K562 (cell line): ENCODE measurements around the gene PLA2G2C. TPM values are rescaled to one million over a fixed set of nuclear protein-coding genes. Genes with fewer than 3 reads are reported as not detected.

ENCODE experiments used
- ATAC-seq: fragments of 200-7000 bp; cut with Tn5 transposase; 3 replicates; pipeline ENCODE4 v1.9.1; 2020; ENCODE audit warnings: moderate library complexity
- BruUV-seq: library from RNA; stranded (reverse); fragments of 400-500 nt; replicated peaks from 2 replicates; lab custom pipeline; 2021; lab: Mats Ljungman, UMichigan
- CTCF ChIA-PET: fragments of 300-600 bp; formaldehyde crosslinking; extraction: SDS; loops from one replicate; lab custom pipeline; 2021; ENCODE audit warnings: low intra/inter-chr PET ratio; lab: Yijun Ruan, JAX
- POLR2A ChIA-PET: fragments of 300-600, 350-650 bp; sonication (Branson Sonifier 250); formaldehyde crosslinking; extraction: SDS; loops from one replicate; lab custom pipeline; 2021; ENCODE audit warnings: antibody characterized with exemption, inconsistent platforms; lab: Yijun Ruan, JAX
- DNase-seq, 4 experiments: peaks; one replicate each; pipeline versions ENCODE4 v3.0.0 to v3.0.0-alpha.2; 2011 to 2018; ENCODE audit warnings: low spot score in 3 of 4, mixed read lengths in 3 of 4; ENCODE audit errors: extremely low read depth in 1 of 4
- FAIRE-seq: peaks from 2 replicates; lab custom pipeline; 2011; peaks lifted over from hg19 to GRCh38; lab: Jason Lieb, UNC
- H2AFZ ChIP-seq: 2 replicates; pipeline ENCODE4 v1.6.0; 2011; ENCODE audit warnings: low read depth, low read length, control low read depth, inconsistent platforms
- H3K27ac ChIP-seq: fragments of 200-600 bp; 3 replicates; pipeline ENCODE4 v1.8.0; 2011; ENCODE audit warnings: low read depth, mild to moderate bottlenecking, control low read depth, inconsistent platforms, low read length, moderate library complexity, mixed read lengths; ENCODE audit errors: extremely low read depth
- H3K27me3 ChIP-seq, 2 experiments: fragments of 300-600 bp in 1 of 2; 2 replicates in 1 of 2; 3 replicates in 1 of 2; pipeline versions ENCODE4 v1.6.0 to v1.8.0; 2011; ENCODE audit warnings: inconsistent platforms in 2 of 2, low read length in 2 of 2, mild to moderate bottlenecking in 1 of 2, mixed read lengths in 1 of 2, moderate library complexity in 1 of 2; ENCODE audit not compliant: control insufficient read depth in 2 of 2, insufficient read depth in 2 of 2
- H3K36me3 ChIP-seq: fragments of 300-600 bp; 3 replicates; pipeline ENCODE4 v1.8.0; 2011; ENCODE audit warnings: mild to moderate bottlenecking, low read length, inconsistent platforms; ENCODE audit not compliant: control insufficient read depth, insufficient read depth
- H3K4me1 ChIP-seq, 2 experiments: fragments of 200-600 bp in 1 of 2; replicated peaks in 1 of 2; 2 replicates in 1 of 2; 3 replicates in 1 of 2; pipeline versions ENCODE4 v1.5.1 to v1.8.0; 2011; ENCODE audit warnings: inconsistent platforms in 2 of 2, low read length in 2 of 2, mild to moderate bottlenecking in 1 of 2, mixed read lengths in 1 of 2, moderate library complexity in 1 of 2; ENCODE audit not compliant: control insufficient read depth in 2 of 2, insufficient read depth in 2 of 2
- H3K4me2 ChIP-seq: 2 replicates; pipeline ENCODE4 v1.6.1; 2011; ENCODE audit warnings: low read length, control low read depth, inconsistent platforms, mixed read lengths; ENCODE audit not compliant: insufficient read depth
- H3K4me3 ChIP-seq: fragments of 200-600 bp; sonication (generic), shearing (Covaris generic); 2 replicates; pipeline ENCODE4 v1.5.1; 2016; ENCODE audit warnings: control low read depth, inconsistent platforms
- H3K79me2 ChIP-seq: fragments of 200-600 bp; 3 replicates; pipeline ENCODE4 v1.8.0; 2011; ENCODE audit warnings: low read length, inconsistent platforms; ENCODE audit not compliant: control insufficient read depth, insufficient read depth
- H3K9ac ChIP-seq, 2 experiments: 2 replicates each; pipeline versions ENCODE4 v1.6.0 to v1.6.1; 2011; ENCODE audit warnings: low read depth in 2 of 2, low read length in 2 of 2, control low read depth in 1 of 2, inconsistent platforms in 1 of 2, mild to moderate bottlenecking in 1 of 2, mixed read lengths in 1 of 2; ENCODE audit not compliant: insufficient read depth in 1 of 2
- H3K9me1 ChIP-seq: one replicate; pipeline ENCODE4 v1.6.0; 2011; ENCODE audit warnings: inconsistent platforms, mild to moderate bottlenecking, low read length, moderate library complexity; ENCODE audit not compliant: control insufficient read depth, insufficient read depth
- H3K9me3 ChIP-seq: replicated peaks from 2 replicates; pipeline ENCODE4 v1.5.1; 2011; ENCODE audit warnings: low read depth, low read length, inconsistent platforms; ENCODE audit not compliant: control insufficient read depth, insufficient read depth
- H4K20me1 ChIP-seq: replicated peaks from 2 replicates; pipeline ENCODE4 v1.6.1; 2011; ENCODE audit warnings: low read length, inconsistent platforms, mixed read lengths; ENCODE audit not compliant: control insufficient read depth, insufficient read depth
- HLTF ChIP-seq: fragments of 450-650 bp; IDR thresholded peaks from 2 replicates; pipeline ENCODE4 v1.6.1; 2016
- NCOA6 ChIP-seq: fragments of 450-650 bp; IDR thresholded peaks from 2 replicates; pipeline ENCODE4 v1.6.1; 2017; ENCODE audit warnings: mild to moderate bottlenecking
- NR1H2 ChIP-seq: sonication (generic); formaldehyde crosslinking; IDR thresholded peaks from 2 replicates; pipeline ENCODE4 v1.4.0; 2020; ENCODE audit warnings: mild to moderate bottlenecking, missing genetic modification reagents
- ZMIZ1 ChIP-seq, 2 experiments: fragments of 150-350 bp in 1 of 2; IDR thresholded peaks; 2 replicates each; pipeline ENCODE4 v1.6.1; 2012 to 2016; ENCODE audit warnings: low read depth in 2 of 2, low read length in 2 of 2, mild to moderate bottlenecking in 1 of 2, moderate library complexity in 1 of 2
- WGBS: fragments of 100-300 bp; shearing (Covaris generic); methylation state at CpG from one replicate; pipeline ENCODE4 v1.1.6; 2016; ENCODE audit warnings: low coverage, mixed read lengths; ENCODE audit not compliant: insufficient coverage; ENCODE audit errors: missing lambda C conversion rate; 5-methylcytosine and 5-hydroxymethylcytosine counted together
- in situ Hi-C: fragments of 300-500 bp; cut with MboI; formaldehyde crosslinking; loops from 4 replicates; pipeline ENCODE4 v1.15.0; 2018; ENCODE audit warnings: inconsistent platforms, mixed read lengths
- intact Hi-C: fragments of 100-400 bp; cut with micrococcal nuclease; formaldehyde crosslinking; loops from 2 replicates; pipeline ENCODE4 v1.14.2; 2022
- polyA plus RNA-seq, 8 experiments: library from polyadenylated mRNA; depleted of rRNA in 4 of 8; stranded (reverse) in 5 of 8; unstranded in 3 of 8; fragments of >200 nt; fragmentation: Nextera tagmentation in 2 of 8; fragmentation: Illumina TruSeq in 1 of 8; extraction: Ambion mirVana in 2 of 8; extraction: Trizol in 1 of 8; gene quantifications; 2 replicates each; pipeline versions ENCODE4 v1.2.1 to v1.2.3, GENCODE V29; 2011 to 2014; ENCODE audit warnings: inconsistent platforms in 1 of 8, missing spikeins in 1 of 8
- total RNA-seq, 7 experiments: library from RNA; depleted of rRNA in 6 of 7; stranded (reverse); fragments of >200 nt in 6 of 7; fragmentation: Illumina TruSeq in 2 of 7; extraction: Trizol in 2 of 7; gene quantifications; 2 replicates each; pipeline versions ENCODE4 v1.2.1 to v1.2.3, GENCODE V29; 2011 to 2021; ENCODE audit warnings: low replicate concordance in 1 of 7

Gene PLA2G2C
- total and polyA plus RNA-seq, 9 of the 15 experiments (the other 6 are each of a cell fraction or from before 2014, with no cell fraction given) = 0.14 to 0.49 (median 0.21) TPM

- DNase-seq (no peak), ATAC-seq (no peak), FAIRE-seq (no peak)
- peak overlapping the region; percentile 21; the same call in 1 of the 2 replicates for H2AFZ ChIP-seq
- in situ Hi-C loops = no loop called here
- no peaks in the 10 kb centered on the region for H3K79me2 ChIP-seq
- no peaks in the 10 kb centered on the region; a peak in 1 of 5 replicates for H3K27me3 ChIP-seq
- no peak overlapping the region; a peak in 1 of 4 replicates for H3K9ac ChIP-seq
- intact Hi-C loops = no loop called here
- H3K9me1 ChIP-seq = no peaks in the 10 kb centered on the region
- no peaks in the 10 kb centered on the region for H3K36me3 ChIP-seq
- no peak overlapping the region for H3K27ac ChIP-seq
- H3K9me3 ChIP-seq = no peaks in the 10 kb centered on the region
- POLR2A ChIA-PET = interaction anchor here (0.7 to 1.1 kb wide), 2 partner anchors 14 to 341 kb away, joined by 3 to 4 read pairs; no protein-coding TSS in a partner anchor
- H3K4me1 ChIP-seq = peaks cover 21 to 23% of the 10 kb centered on the region in 2 experiments
- no TSS peak for BruUV-seq
- no peak for TF ChIP-seq NCOA6
- H3K4me2 ChIP-seq = no peak overlapping the region
- 72% methylated on average over 4 of the region's 4 CpGs for WGBS
- CTCF ChIA-PET = no interaction called here
- H4K20me1 ChIP-seq = no peaks in the 10 kb centered on the region
- H3K4me3 ChIP-seq = no peak overlapping the region
Measured at GRCh38 chr1:20209471-20209870, 23.2 kb upstream of the PLA2G2C start.

- Histone ChIP-seq H3K4me2 (no peak overlapping the region), H4K20me1 (no peaks in the 10 kb centered on the region), H2AFZ (no peak overlapping the region), H3K9me3 (no peaks in the 10 kb centered on the region), H3K79me2 (no peaks in the 10 kb centered on the region), H3K36me3 (no peaks in the 10 kb centered on the region), H3K4me3 (no peak overlapping the region), H3K9me1 (no peaks in the 10 kb centered on the region), H3K27ac (no peak overlapping the region), H3K27me3 (no peaks in the 10 kb centered on the region), H3K4me1 (peaks cover 13 to 21% of the 10 kb centered on the region in 2 experiments; a peak in 4 of 5 replicates), H3K9ac (no peak overlapping the region)
- ChIA-PET CTCF (no interaction called here), POLR2A (interaction anchor here (0.7 to 2.0 kb wide), 4 partner anchors 14 to 865 kb away, joined by 3 to 6 read pairs (median 4); no protein-coding TSS in a partner anchor)
- no peak for ATAC-seq
- intact Hi-C loops = no loop called here
- WGBS = 30% methylated on average over 4 of the region's 4 CpGs
- no TSS peak for BruUV-seq
- in situ Hi-C loops = no loop called here
- no peak for FAIRE-seq
- no peak for DNase-seq
- no peak for TF ChIP-seq HLTF
- no peak for TF ChIP-seq ZMIZ1 (IDR thresholded peaks at IDR 0.05; ENCODE audit: low read depth in 2 of 2, low read length in 2 of 2)
- TF ChIP-seq NR1H2 = no peak
Measured at GRCh38 chr1:20207546-20207945, 21.2 kb upstream of the PLA2G2C start.
